ENCODE data around the gene ZNF778.
"Not testable (repeated sequence)": the region's sequence is repeated elsewhere in the genome, so short reads cannot be mapped to it uniquely, and the experiment has no call there.

Gene ZNF778

DNA sequence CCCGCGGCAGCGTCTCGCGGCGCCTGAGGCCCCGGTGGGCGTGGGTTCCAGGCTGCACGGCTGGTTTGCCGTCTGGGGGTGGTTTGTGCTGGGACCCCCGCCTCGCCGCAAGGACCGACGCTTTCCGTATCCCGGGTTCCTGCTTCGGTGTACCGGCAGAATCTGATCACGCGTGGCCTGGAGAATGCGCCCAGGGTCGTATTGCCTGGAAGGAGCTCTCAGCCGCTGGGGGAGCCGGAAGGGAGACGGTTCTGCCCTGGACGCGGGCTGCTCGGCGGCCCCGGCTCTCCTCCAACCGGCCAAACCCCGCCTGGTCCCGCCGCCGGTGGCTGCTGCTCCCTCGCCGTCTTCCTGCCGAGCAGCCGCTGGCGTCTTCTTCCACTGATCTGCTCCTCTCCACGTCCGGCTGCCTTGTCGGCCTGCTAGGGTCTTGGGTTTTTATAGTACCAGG lies 39.8 kb downstream of the ZNF778 start:
- no peak for DNase-seq (ENCODE audit: low read depth)

- no peak for DNase-seq (ENCODE audit: low read depth)
Observed at GRCh38 chr16:89257757-89258465, 40.4 kb downstream of the ZNF778 start.

DNA sequence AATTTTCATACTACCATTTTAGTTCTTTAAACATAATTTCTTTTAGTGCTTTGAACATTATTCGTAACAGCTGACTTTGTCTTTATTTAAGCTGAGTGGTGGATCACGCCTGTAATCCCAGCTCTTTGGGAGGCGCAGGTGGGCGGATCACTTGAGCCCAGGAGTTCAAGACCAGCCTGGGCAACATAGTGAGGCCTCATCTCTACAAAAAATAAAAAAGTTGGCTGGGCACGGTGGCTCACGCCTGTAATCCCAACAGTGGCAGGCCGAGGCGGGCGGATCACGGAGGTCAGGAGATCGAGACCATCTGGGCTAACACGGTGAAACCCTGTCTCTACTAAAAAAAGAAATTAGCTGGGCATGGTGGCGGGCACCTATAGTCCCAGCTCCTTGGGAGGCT lies 42.4 kb downstream of the ZNF778 start:
- DNase-seq (ENCODE audit: low read depth), result not testable (repeated sequence)

DNA sequence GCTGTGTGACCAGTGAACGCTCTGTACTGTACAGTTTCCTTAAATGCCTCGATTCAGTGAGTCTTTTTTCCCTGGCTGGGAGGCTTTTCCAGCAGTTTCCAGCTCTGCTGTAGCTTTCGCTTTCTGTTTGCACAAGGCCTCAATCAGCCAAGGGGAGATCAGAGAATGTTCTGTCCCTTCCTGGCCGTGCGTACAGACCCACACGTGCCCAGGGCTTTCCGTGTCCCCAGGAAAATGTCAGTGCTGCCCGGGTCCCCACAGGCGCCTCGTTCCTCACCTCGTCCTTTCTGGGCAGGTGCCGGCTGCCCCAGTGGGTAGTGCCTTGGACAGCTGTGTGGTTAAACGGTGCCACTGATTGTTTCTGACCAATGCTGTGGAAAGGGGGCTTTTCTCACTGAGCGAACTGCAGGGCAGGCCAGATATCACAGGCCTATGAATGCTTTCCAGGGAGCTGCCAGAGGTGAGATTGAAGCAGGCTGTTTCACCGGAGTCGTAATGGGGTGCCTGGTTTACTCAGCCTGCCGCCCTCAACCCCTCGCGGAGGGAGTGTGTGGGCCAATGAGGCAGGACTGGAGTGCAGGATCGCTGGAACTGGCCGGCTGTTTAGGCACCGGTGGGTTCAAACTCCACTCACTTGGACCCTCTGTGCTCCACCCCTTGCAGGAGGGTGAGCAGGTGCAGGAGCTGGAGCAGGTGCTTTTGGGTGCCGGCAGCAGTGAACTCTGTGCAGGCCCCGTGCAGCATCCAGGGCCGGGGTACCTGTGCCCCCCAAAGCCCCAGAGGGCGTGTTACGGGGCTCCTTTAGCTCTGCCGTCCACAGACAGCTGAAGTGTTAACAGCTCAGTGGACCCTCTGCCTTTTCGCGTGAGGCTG lies 44.4 kb downstream of the ZNF778 start:
- DNase-seq (ENCODE audit: low read depth), result no peak

- DNase-seq (ENCODE audit: low read depth), result no peak
Observed at GRCh38 chr16:89264800-89265550, 47.5 kb downstream of the ZNF778 start.

- no peak for DNase-seq (ENCODE audit: low read depth)
Observed at GRCh38 chr16:89265647-89266046, 48.1 kb downstream of the ZNF778 start.

- no peak for DNase-seq (ENCODE audit: low read depth)
Observed at GRCh38 chr16:89266521-89267134, 49.1 kb downstream of the ZNF778 start.

GRCh38 chr16:89267746-89268145 lies 50.2 kb downstream of the ZNF778 start:
- not testable (repeated sequence) for DNase-seq (ENCODE audit: low read depth)

- no peak for DNase-seq (ENCODE audit: low read depth)
Observed at GRCh38 chr16:89268585-89268984, 51.1 kb downstream of the ZNF778 start.

GRCh38 chr16:89268987-89269735 lies 51.7 kb downstream of the ZNF778 start:
- no peak for DNase-seq (ENCODE audit: low read depth)

- no peak for DNase-seq (ENCODE audit: low read depth)
Observed at GRCh38 chr16:89269805-89270665, 52.5 kb downstream of the ZNF778 start.

- no peak for DNase-seq (ENCODE audit: low read depth)
Observed at GRCh38 chr16:89270666-89271345, 53.3 kb downstream of the ZNF778 start.

GRCh38 chr16:89272631-89273030 lies 55.1 kb downstream of the ZNF778 start:
- DNase-seq (ENCODE audit: low read depth), result no peak

GRCh38 chr16:89273741-89274472 lies 56.4 kb downstream of the ZNF778 start:
- no peak for DNase-seq (ENCODE audit: low read depth)

- DNase-seq (ENCODE audit: low read depth), result no peak
Observed at GRCh38 chr16:89274561-89275283, 57.2 kb downstream of the ZNF778 start.

- DNase-seq (ENCODE audit: low read depth), result no peak
Observed at GRCh38 chr16:89275284-89275584, 57.7 kb downstream of the ZNF778 start.

- DNase-seq (ENCODE audit: low read depth), result no peak
Observed at GRCh38 chr16:89275837-89276720, 58.6 kb downstream of the ZNF778 start.

DNA sequence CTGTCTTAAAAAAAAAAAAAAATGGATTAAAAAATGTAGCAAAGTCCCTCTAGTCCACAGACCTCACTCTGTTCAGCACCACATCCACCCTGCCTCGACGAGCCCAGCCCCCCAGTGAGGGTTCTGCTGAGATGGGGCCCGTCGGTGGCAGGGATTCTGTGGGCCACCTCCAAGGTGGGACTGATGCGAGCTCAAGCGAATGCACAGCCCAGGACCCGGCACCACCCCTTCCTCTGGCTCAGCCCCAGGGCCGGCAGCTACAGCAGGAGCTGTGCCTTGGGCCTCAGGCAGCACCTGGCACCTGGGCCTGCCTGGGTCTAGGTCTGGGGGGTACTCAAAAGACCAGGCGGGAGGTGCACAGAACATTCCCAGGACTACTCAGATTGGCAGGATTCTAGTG lies 59.5 kb downstream of the ZNF778 start:
- DNase-seq (ENCODE audit: low read depth), result no peak
